Stomach smooth muscle (tissue), 2 donors: ENCODE data around the gene TTLL7.

ENCODE experiments used
- H3K27ac ChIP-seq: one replicate; pipeline ENCODE4 v1.7.0; 2013; ENCODE audit warnings: mild to moderate bottlenecking, low read length, inconsistent platforms
- H3K27me3 ChIP-seq, 2 donors: one replicate each; pipeline ENCODE4 v1.7.0; 2013; ENCODE audit warnings: low read length in 2 of 2; ENCODE audit not compliant: insufficient read depth in 2 of 2, control insufficient read depth in 1 of 2
- H3K36me3 ChIP-seq, 2 donors: one replicate each; pipeline ENCODE4 v1.7.0; 2013; ENCODE audit warnings: low read length in 2 of 2; ENCODE audit not compliant: control insufficient read depth in 2 of 2, insufficient read depth in 2 of 2
- H3K4me1 ChIP-seq: one replicate; pipeline ENCODE4 v1.7.0; 2013; ENCODE audit warnings: low read length; ENCODE audit not compliant: control insufficient read depth, insufficient read depth
- H3K4me3 ChIP-seq, 2 donors: one replicate each; pipeline ENCODE4 v1.7.0; 2013; ENCODE audit warnings: low read length in 2 of 2
- H3K9ac ChIP-seq, 2 donors: one replicate each; pipeline ENCODE4 v1.7.0; 2013; ENCODE audit warnings: low read length in 2 of 2, mild to moderate bottlenecking in 1 of 2
- H3K9me3 ChIP-seq, 2 donors: one replicate each; pipeline ENCODE4 v1.7.0; 2013; ENCODE audit warnings: low read length in 2 of 2; ENCODE audit not compliant: control insufficient read depth in 2 of 2
- donor health status: healthy.
- donor health status: Pancreatic carcinoma.

Gene TTLL7

GRCh38 chr1:83932693-83933092, 66.2 kb downstream of the TTLL7 start:
- no peak overlapping the region for H3K4me3 ChIP-seq
- H3K36me3 ChIP-seq, result peaks cover 3% of the 10 kb centered on the region in 2 donors
- no peaks in the 10 kb centered on the region for H3K4me1 ChIP-seq
- no peak overlapping the region for H3K27ac ChIP-seq
- H3K9ac ChIP-seq, result no peak overlapping the region
- H3K27me3 ChIP-seq, result no peaks in the 10 kb centered on the region
- H3K9me3 ChIP-seq, result no peaks in the 10 kb centered on the region

- H3K9ac ChIP-seq, result no peak overlapping the region
Measured at GRCh38 chr1:83932281-83932680, 66.7 kb downstream of the TTLL7 start.

GRCh38 chr1:83931658-83932253, 67.2 kb downstream of the TTLL7 start:
- H3K36me3 ChIP-seq, result no peaks in the 10 kb centered on the region
- H3K9me3 ChIP-seq, result no peaks in the 10 kb centered on the region
- no peaks in the 10 kb centered on the region for H3K4me1 ChIP-seq
- H3K27me3 ChIP-seq, result no peaks in the 10 kb centered on the region
- H3K9ac ChIP-seq, result no peak overlapping the region
- H3K27ac ChIP-seq, result no peak overlapping the region
- H3K4me3 ChIP-seq, result no peak overlapping the region

More at GRCh38 chr1:83932281-83932680, 66.7 kb downstream of the TTLL7 start:
- H3K27me3 ChIP-seq, result no peaks in the 10 kb centered on the region
- no peaks in the 10 kb centered on the region for H3K9me3 ChIP-seq
- H3K4me1 ChIP-seq, result no peaks in the 10 kb centered on the region
- no peaks in the 10 kb centered on the region for H3K36me3 ChIP-seq
- H3K4me3 ChIP-seq, result no peak overlapping the region
- no peak overlapping the region for H3K27ac ChIP-seq

GRCh38 chr1:83929184-83929583, 69.7 kb downstream of the TTLL7 start:
- peaks cover 2 to 4% of the 10 kb centered on the region in 2 donors for H3K36me3 ChIP-seq
- no peaks in the 10 kb centered on the region for H3K9me3 ChIP-seq
- no peaks in the 10 kb centered on the region for H3K4me1 ChIP-seq
- H3K27me3 ChIP-seq, result no peaks in the 10 kb centered on the region
- no peak overlapping the region for H3K4me3 ChIP-seq
- H3K27ac ChIP-seq, result no peak overlapping the region
- H3K9ac ChIP-seq, result no peak overlapping the region

- Histone ChIP-seq H3K4me3 (no peak overlapping the region), H3K27ac (no peak overlapping the region), H3K27me3 (no peaks in the 10 kb centered on the region), H3K9ac (no peak overlapping the region), H3K4me1 (no peaks in the 10 kb centered on the region), H3K36me3 (peaks cover 2 to 4% of the 10 kb centered on the region in 2 donors), H3K9me3 (no peaks in the 10 kb centered on the region)
Measured at GRCh38 chr1:83928396-83928795, 70.5 kb downstream of the TTLL7 start.

- Histone ChIP-seq H3K27ac (no peak overlapping the region), H3K9me3 (no peaks in the 10 kb centered on the region), H3K36me3 (peaks cover 2 to 4% of the 10 kb centered on the region in 2 donors), H3K27me3 (no peaks in the 10 kb centered on the region), H3K9ac (no peak overlapping the region), H3K4me1 (no peaks in the 10 kb centered on the region), H3K4me3 (no peak overlapping the region)
Measured at GRCh38 chr1:83927701-83928100, 71.2 kb downstream of the TTLL7 start.

- H3K9ac ChIP-seq, result no peak overlapping the region
- no peak overlapping the region for H3K4me3 ChIP-seq
- no peak overlapping the region for H3K27ac ChIP-seq
- H3K4me1 ChIP-seq, result no peaks in the 10 kb centered on the region
- no peaks in the 10 kb centered on the region for H3K9me3 ChIP-seq
- H3K36me3 ChIP-seq, result peaks cover 2 to 4% of the 10 kb centered on the region in 2 donors
- H3K27me3 ChIP-seq, result no peaks in the 10 kb centered on the region
Measured at GRCh38 chr1:83927061-83927460, 71.9 kb downstream of the TTLL7 start.

- Histone ChIP-seq H3K4me1 (no peaks in the 10 kb centered on the region), H3K27me3 (no peaks in the 10 kb centered on the region), H3K9ac (no peak overlapping the region), H3K27ac (no peak overlapping the region), H3K4me3 (no peak overlapping the region), H3K9me3 (no peaks in the 10 kb centered on the region), H3K36me3 (peaks cover 7 to 12% of the 10 kb centered on the region in 2 donors)
Measured at GRCh38 chr1:83923553-83923952, 75.4 kb downstream of the TTLL7 start.

- Histone ChIP-seq H3K36me3 (peaks cover 7 to 12% of the 10 kb centered on the region in 2 donors), H3K4me3 (no peak overlapping the region), H3K9ac (no peak overlapping the region), H3K27me3 (no peaks in the 10 kb centered on the region), H3K4me1 (no peaks in the 10 kb centered on the region), H3K27ac (no peak overlapping the region), H3K9me3 (no peaks in the 10 kb centered on the region)
Measured at GRCh38 chr1:83922431-83922830, 76.5 kb downstream of the TTLL7 start.

GRCh38 chr1:83920320-83920719, 78.6 kb downstream of the TTLL7 start:
- H3K9ac ChIP-seq, result no peak overlapping the region
- H3K36me3 ChIP-seq, result peaks cover 3 to 14% of the 10 kb centered on the region in 2 donors
- no peaks in the 10 kb centered on the region for H3K27me3 ChIP-seq
- no peaks in the 10 kb centered on the region for H3K4me1 ChIP-seq
- H3K9me3 ChIP-seq, result no peaks in the 10 kb centered on the region
- H3K4me3 ChIP-seq, result no peak overlapping the region
- no peak overlapping the region for H3K27ac ChIP-seq

- Histone ChIP-seq H3K27ac (no peak overlapping the region), H3K36me3 (peaks cover 3 to 14% of the 10 kb centered on the region in 2 donors)
Measured at GRCh38 chr1:83919872-83920271, 79.1 kb downstream of the TTLL7 start.

More at GRCh38 chr1:83919872-83920271, 79.1 kb downstream of the TTLL7 start:
- Histone ChIP-seq H3K4me3 (no peak overlapping the region), H3K4me1 (no peaks in the 10 kb centered on the region), H3K9me3 (no peaks in the 10 kb centered on the region), H3K9ac (no peak overlapping the region), H3K27me3 (no peaks in the 10 kb centered on the region)
